OCI-LY3 (cell line): ENCODE measurements around the gene JAKMIP1.

Experiments
- H2AFZ ChIP-seq: fragments of 200-600, 300-600 bp; shearing (Covaris generic); 2 replicates; pipeline ENCODE4 v1.6.0; 2014; ENCODE audit warnings: antibody characterized with exemption, low read depth, low read length
- H3K27ac ChIP-seq: fragments of 200-600, 300-600 bp; sonication (generic); 2 replicates; pipeline ENCODE4 v1.5.1; 2014; ENCODE audit warnings: mild to moderate bottlenecking, low read length, moderate library complexity, mixed read lengths
- H3K27me3 ChIP-seq: fragments of 200-600, 300-600 bp; sonication (generic); 2 replicates; pipeline ENCODE4 v1.6.1; 2014; ENCODE audit warnings: low read depth, low read length, mixed read lengths
- H3K36me3 ChIP-seq: fragments of 200-600, 300-600 bp; sonication (generic); replicated peaks from 2 replicates; pipeline ENCODE3; 2014; ENCODE audit warnings: low read depth, low read length, mixed read lengths
- H3K4me1 ChIP-seq: fragments of 300-600, 200-600 bp; sonication (generic); 2 replicates; pipeline ENCODE4 v1.6.1; 2014; ENCODE audit warnings: low read length, mixed read lengths
- H3K4me2 ChIP-seq: fragments of 200-600, 300-600 bp; sonication (generic); 2 replicates; pipeline ENCODE4 v1.6.1; 2014; ENCODE audit warnings: low read length, mixed read lengths
- H3K4me3 ChIP-seq: fragments of 300-600, 200-600 bp; sonication (generic); 2 replicates; pipeline ENCODE4 v1.5.1; 2014; ENCODE audit warnings: antibody characterized with exemption, mild to moderate bottlenecking, low read length, moderate library complexity
- H3K79me2 ChIP-seq: fragments of 300-600, 200-600 bp; shearing (Covaris generic); 2 replicates; pipeline ENCODE4 v1.6.1; 2014; ENCODE audit warnings: mild to moderate bottlenecking, low read length, mixed read lengths
- H3K9ac ChIP-seq: fragments of 300-600, 200-600 bp; shearing (Covaris generic); 2 replicates; pipeline ENCODE4 v1.6.0; 2014; ENCODE audit warnings: mild to moderate bottlenecking, low read length, moderate library complexity
- H3K9me3 ChIP-seq: fragments of 200-600, 300-600 bp; shearing (Covaris generic); 2 replicates; pipeline ENCODE4 v1.6.1; 2014; ENCODE audit warnings: low read length, mixed read lengths; ENCODE audit not compliant: insufficient read depth
- H4K20me1 ChIP-seq: fragments of 200-600, 300-600 bp; sonication (generic); 2 replicates; pipeline ENCODE4 v1.6.1; 2016; ENCODE audit warnings: low read length, mixed read lengths; ENCODE audit not compliant: insufficient read depth
- EZH2phosphoT487 ChIP-seq: fragments of 200-600 bp; shearing (Covaris generic); IDR thresholded peaks from 2 replicates; pipeline ENCODE4 v1.6.1; 2018; ENCODE audit warnings: antibody characterized with exemption, mixed run types, low read depth
- TF ChIP-seq, protein P1 (sequence below): fragments of 200-600, 300-600 bp; sonication (generic); IDR thresholded peaks from 2 replicates; pipeline ENCODE4 v1.5.1; 2014; ENCODE audit warnings: antibody characterized with exemption, low read length, low read depth

Gene JAKMIP1

DNA sequence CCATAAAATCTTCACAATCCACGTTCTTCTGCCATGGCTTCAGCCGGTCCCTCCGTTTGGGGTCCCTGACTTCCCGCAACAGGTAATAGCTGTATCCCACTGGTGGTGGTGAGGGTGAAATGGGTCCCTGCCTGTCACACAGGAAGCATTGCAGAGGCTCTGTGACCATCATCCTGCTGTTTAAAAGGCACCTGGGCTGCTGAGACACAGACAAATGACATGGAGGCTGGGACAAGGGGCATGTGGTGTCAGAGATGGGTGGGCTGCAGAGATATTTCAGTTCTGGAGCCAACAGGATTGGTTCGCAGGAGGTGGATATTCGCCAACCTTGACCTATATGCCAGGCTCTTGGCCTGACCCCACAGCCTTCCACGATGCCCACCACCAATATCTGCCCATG is 82.1 kb downstream of the JAKMIP1 start:
- no peaks in the 10 kb centered on the region for H3K27me3 ChIP-seq
- H3K27ac ChIP-seq, result no peak overlapping the region
- H3K9me3 ChIP-seq, result no peaks in the 10 kb centered on the region

DNA sequence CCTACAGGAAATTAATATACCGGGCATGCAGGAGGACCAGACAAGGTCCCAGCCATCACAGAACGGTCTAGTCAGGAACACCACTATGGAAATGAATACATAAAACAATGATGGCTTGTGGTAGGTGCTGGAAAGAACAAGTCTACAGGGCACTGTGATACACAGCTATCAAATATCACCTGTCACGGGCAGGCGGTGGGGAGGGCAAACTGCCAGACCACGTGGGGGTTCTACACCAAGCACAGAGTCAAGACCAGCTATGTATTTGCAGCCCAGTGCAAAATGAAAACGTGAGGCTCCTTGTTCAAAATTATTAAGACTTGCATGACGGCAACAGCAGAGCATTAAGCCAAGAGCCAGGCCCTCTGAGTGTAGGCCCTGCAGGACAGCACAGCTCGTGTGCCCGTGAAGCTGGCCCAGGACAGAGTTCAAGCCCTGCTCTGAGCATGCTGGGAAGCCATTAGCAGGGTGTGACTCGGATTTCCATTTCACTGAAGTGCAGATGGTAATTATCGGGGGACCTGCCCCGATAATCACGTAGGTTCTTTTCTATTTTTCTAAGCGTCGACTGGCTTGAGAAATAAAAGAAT is 83.6 kb downstream of the JAKMIP1 start:
- Histone ChIP-seq H3K9ac (no peak overlapping the region), H3K4me2 (no peak overlapping the region), H3K36me3 (no peaks in the 10 kb centered on the region), H3K79me2 (no peaks in the 10 kb centered on the region), H2AFZ (no peak overlapping the region), H3K4me3 (no peak overlapping the region), H3K27ac (no peak overlapping the region), H3K9me3 (no peaks in the 10 kb centered on the region), H3K4me1 (no peaks in the 10 kb centered on the region), H3K27me3 (no peaks in the 10 kb centered on the region), H4K20me1 (no peaks in the 10 kb centered on the region)
- no peak for TF ChIP-seq EZH2phosphoT487
- TF ChIP-seq, protein P1, sequence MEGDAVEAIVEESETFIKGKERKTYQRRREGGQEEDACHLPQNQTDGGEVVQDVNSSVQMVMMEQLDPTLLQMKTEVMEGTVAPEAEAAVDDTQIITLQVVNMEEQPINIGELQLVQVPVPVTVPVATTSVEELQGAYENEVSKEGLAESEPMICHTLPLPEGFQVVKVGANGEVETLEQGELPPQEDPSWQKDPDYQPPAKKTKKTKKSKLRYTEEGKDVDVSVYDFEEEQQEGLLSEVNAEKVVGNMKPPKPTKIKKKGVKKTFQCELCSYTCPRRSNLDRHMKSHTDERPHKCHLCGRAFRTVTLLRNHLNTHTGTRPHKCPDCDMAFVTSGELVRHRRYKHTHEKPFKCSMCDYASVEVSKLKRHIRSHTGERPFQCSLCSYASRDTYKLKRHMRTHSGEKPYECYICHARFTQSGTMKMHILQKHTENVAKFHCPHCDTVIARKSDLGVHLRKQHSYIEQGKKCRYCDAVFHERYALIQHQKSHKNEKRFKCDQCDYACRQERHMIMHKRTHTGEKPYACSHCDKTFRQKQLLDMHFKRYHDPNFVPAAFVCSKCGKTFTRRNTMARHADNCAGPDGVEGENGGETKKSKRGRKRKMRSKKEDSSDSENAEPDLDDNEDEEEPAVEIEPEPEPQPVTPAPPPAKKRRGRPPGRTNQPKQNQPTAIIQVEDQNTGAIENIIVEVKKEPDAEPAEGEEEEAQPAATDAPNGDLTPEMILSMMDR, result no peak

More for the DNA sequence above, 82.1 kb downstream of the JAKMIP1 start:
- Histone ChIP-seq H3K4me1 (no peaks in the 10 kb centered on the region), H3K4me3 (no peak overlapping the region), H4K20me1 (no peaks in the 10 kb centered on the region), H2AFZ (no peak overlapping the region), H3K9ac (no peak overlapping the region), H3K4me2 (no peak overlapping the region), H3K79me2 (no peaks in the 10 kb centered on the region), H3K36me3 (no peaks in the 10 kb centered on the region)
- TF ChIP-seq EZH2phosphoT487, result no peak
- TF ChIP-seq, protein P1, result no peak

DNA sequence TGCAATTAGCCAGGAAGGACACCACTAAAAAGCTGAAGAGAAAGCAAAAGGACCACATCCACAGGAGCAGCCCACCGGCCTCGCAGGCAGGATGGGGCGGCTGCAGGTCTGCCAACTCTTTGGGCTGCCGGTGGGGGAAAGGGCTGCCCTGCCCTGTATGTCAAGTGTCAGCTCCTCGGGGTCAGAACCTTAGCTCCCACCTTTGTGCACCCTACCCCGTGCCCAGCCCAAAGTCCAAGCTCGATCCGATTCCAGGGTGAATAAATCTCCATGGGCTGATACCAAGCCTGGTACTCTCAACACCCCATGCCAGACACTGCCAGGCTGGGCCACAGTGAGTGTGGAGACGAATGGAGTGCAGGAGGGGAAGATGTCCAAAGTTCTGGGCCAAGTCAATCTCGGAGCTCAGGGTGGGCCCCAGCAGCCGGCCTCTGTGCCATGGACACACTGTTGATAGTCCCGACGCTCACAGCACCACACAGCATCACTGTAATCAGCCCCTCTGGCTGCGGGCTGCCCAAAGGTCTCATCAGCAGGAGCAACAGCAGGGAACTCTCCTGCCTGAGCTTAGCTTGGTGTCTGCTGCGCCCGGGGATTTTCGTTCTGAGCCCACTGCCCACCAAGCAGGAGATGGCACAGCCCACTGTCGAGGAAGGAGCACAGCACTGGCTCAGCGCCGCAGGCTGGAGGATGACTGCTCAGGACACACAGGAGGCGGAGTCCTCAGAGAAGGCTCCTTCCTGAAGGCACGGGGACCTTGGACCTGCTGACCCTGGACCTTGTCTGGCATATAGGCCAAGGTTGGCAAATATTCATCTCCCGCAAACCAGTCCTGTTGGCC is 84.4 kb downstream of the JAKMIP1 start:
- no peak for TF ChIP-seq EZH2phosphoT487
- TF ChIP-seq, protein P1, result no peak
- no peak overlapping the region for H3K4me3 ChIP-seq
- H3K9me3 ChIP-seq, result no peaks in the 10 kb centered on the region
- H4K20me1 ChIP-seq, result no peaks in the 10 kb centered on the region
- no peak overlapping the region for H3K4me2 ChIP-seq
- H3K9ac ChIP-seq, result no peak overlapping the region
- H3K27ac ChIP-seq, result no peak overlapping the region
- H3K36me3 ChIP-seq, result no peaks in the 10 kb centered on the region
- H3K4me1 ChIP-seq, result no peaks in the 10 kb centered on the region
- H2AFZ ChIP-seq, result no peak overlapping the region
- no peaks in the 10 kb centered on the region for H3K27me3 ChIP-seq
- H3K79me2 ChIP-seq, result no peaks in the 10 kb centered on the region

DNA sequence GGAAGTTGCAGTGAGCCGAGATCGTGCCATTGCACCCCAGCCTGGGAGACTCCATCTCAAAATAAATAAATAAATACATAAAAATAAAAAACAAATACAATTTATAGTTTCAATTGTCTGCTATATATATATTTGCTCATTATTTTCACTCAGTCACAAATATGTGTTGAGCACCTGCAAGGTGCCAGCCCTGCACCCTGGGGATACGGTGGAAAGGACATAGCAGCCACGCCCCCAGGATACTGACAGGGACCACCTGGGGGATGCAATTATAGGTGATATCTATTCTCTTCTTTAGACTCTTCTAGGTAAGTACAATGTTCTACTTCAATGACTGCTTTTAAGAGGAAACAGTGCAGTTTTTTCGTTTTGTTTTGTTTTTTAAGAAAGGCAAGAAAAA is 85.0 kb downstream of the JAKMIP1 start:
- Histone ChIP-seq H3K27ac (no peak overlapping the region), H3K79me2 (no peaks in the 10 kb centered on the region), H3K4me3 (no peak overlapping the region), H4K20me1 (no peaks in the 10 kb centered on the region), H3K4me2 (no peak overlapping the region), H3K9me3 (no peaks in the 10 kb centered on the region), H3K4me1 (no peaks in the 10 kb centered on the region), H3K27me3 (no peaks in the 10 kb centered on the region), H3K36me3 (no peaks in the 10 kb centered on the region), H2AFZ (no peak overlapping the region), H3K9ac (no peak overlapping the region)
- TF ChIP-seq EZH2phosphoT487, result no peak
- TF ChIP-seq, protein P1, result no peak
